Glutamatergic neuron (in vitro differentiated cells): ENCODE results near the gene NR3C2. TPM values are rescaled to one million over a fixed set of nuclear protein-coding genes. Genes with fewer than 3 reads are reported as not detected.
A peak's percentile ranks its signal among the peaks of the same experiment; 100 is the strongest.

Source experiments
- DNase-seq: peaks from one replicate; pipeline ENCODE4 v3.0.0; 2022
- H3K27ac Mint-ChIP-seq: one replicate; pipeline ENCODE4 v1.8.0; 2020; ENCODE audit warnings: mild to moderate bottlenecking, mixed read lengths, inconsistent platforms; ENCODE audit not compliant: unreplicated experiment
- H3K27me3 Mint-ChIP-seq: one replicate; pipeline ENCODE4 v1.8.0; 2020; ENCODE audit warnings: mild to moderate bottlenecking, moderate library complexity, mixed read lengths, inconsistent platforms; ENCODE audit not compliant: unreplicated experiment
- H3K36me3 Mint-ChIP-seq: one replicate; pipeline ENCODE4 v1.8.0; 2020; ENCODE audit warnings: mild to moderate bottlenecking, mixed read lengths, inconsistent platforms; ENCODE audit not compliant: unreplicated experiment
- H3K4me1 Mint-ChIP-seq: one replicate; pipeline ENCODE4 v1.8.0; 2020; ENCODE audit warnings: mild to moderate bottlenecking, low read depth, mixed read lengths, inconsistent platforms; ENCODE audit not compliant: unreplicated experiment
- H3K4me3 Mint-ChIP-seq: one replicate; pipeline ENCODE4 v1.8.0; 2020; ENCODE audit warnings: mild to moderate bottlenecking, mixed read lengths, inconsistent platforms; ENCODE audit not compliant: unreplicated experiment
- H3K9me3 Mint-ChIP-seq: one replicate; pipeline ENCODE4 v1.8.0; 2020; ENCODE audit warnings: mild to moderate bottlenecking, moderate library complexity, mixed read lengths, inconsistent platforms; ENCODE audit not compliant: unreplicated experiment
- total RNA-seq: library from RNA; stranded (reverse); fragmentation: NEBNext Ultra II Directional; extraction: Animal tissue kit (Norgen Biotek cat#: 25700); gene quantifications from one replicate; pipeline ENCODE4 v1.2.1, GENCODE V29; 2021; ENCODE audit not compliant: unreplicated experiment
- TF ChIP-seq, protein P1 (sequence below): fragments of 200-600 bp; sonication (generic); IDR thresholded peaks from one replicate; pipeline ENCODE4 v1.5.0; 2021; ENCODE audit not compliant: partially characterized antibody, unreplicated experiment

The NR3C2 gene
- total RNA-seq, 1 donor from 2014 or later = 0.29 TPM

DNA sequence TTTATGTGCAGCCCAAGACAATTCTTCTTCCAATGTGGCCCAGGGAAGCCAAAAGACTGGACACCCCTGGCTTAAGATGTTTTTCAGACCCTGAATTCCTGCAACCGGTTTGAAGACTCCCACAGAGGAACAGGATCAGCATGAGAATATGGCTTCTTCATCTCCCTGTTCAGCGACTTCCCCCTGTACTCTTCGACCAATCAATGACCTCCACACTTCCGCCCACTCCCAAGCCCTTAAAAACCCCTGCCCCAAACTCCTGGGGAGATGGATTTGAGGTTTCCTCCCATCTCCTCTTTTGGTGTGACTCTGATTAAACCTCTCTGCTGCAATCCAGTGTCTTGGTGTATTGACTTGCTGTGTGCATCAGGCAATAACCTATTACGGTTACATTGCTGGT is 344.4 kb downstream of the NR3C2 start:
- Mint-ChIP-seq H3K4me3 (no peak overlapping the region), H3K36me3 (no peaks in the 10 kb centered on the region)

DNA sequence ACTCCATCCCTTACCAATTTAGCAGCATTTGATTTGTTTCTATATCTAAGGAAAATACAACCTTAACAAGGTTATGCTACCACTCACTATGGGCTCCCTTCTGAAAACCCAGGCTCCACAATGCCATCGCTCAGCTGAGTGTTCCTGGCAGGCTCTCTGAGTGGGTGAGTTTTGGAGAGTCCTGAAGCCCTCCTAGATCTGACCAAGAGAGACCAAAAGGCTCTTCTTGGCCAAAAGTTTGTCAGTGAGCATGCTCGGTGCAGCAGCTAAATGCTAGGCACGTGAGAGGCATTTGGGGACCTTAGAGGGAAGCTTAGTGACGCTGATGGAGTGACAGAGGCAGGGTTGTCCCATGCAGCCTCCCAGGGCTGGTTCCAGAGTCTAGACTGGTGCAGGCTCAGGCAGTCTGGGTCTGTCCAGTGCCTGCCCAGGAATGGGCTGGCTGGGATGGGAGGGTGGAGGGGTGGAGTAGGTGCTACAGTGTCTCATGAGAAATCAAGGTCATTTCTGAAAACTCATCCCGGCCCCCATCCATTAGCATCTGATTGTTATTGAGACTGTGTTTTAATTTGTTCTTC is 346.8 kb downstream of the NR3C2 start:
- H3K9me3 Mint-ChIP-seq = no peaks in the 10 kb centered on the region
- no peaks in the 10 kb centered on the region for H3K36me3 Mint-ChIP-seq

More for the DNA sequence above, 344.4 kb downstream of the NR3C2 start:
- H3K4me1 Mint-ChIP-seq = no peaks in the 10 kb centered on the region
- no peak for DNase-seq
- no peak overlapping the region for H3K27ac Mint-ChIP-seq
- peaks cover 2% of the 10 kb centered on the region for H3K27me3 Mint-ChIP-seq
- H3K9me3 Mint-ChIP-seq = no peaks in the 10 kb centered on the region
- TF ChIP-seq, protein P1, sequence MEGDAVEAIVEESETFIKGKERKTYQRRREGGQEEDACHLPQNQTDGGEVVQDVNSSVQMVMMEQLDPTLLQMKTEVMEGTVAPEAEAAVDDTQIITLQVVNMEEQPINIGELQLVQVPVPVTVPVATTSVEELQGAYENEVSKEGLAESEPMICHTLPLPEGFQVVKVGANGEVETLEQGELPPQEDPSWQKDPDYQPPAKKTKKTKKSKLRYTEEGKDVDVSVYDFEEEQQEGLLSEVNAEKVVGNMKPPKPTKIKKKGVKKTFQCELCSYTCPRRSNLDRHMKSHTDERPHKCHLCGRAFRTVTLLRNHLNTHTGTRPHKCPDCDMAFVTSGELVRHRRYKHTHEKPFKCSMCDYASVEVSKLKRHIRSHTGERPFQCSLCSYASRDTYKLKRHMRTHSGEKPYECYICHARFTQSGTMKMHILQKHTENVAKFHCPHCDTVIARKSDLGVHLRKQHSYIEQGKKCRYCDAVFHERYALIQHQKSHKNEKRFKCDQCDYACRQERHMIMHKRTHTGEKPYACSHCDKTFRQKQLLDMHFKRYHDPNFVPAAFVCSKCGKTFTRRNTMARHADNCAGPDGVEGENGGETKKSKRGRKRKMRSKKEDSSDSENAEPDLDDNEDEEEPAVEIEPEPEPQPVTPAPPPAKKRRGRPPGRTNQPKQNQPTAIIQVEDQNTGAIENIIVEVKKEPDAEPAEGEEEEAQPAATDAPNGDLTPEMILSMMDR = no peak

DNA sequence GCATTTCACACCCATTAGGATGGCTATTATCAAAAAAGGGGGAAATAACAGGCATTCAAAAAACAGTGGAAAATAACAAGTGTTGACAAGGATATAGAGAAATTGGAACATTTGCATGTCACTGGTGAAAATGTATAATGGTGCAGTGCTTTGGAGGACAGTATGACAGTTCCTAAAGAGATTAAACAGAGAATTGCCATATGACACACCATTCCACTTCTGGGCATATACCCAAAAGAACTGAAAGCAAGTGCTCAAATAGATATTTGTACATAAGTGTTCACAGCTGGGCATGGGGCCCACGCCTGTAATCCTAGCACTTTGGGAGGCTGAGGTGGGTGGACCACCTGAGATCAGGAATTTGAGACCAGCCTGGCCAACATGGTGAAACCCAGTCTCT is 348.1 kb downstream of the NR3C2 start:
- no peaks in the 10 kb centered on the region for H3K4me1 Mint-ChIP-seq
- no peaks in the 10 kb centered on the region for H3K27me3 Mint-ChIP-seq
- TF ChIP-seq, protein P1 = no peak
- H3K27ac Mint-ChIP-seq = no peak overlapping the region
- H3K4me3 Mint-ChIP-seq = no peak overlapping the region
- no peak for DNase-seq
- no peaks in the 10 kb centered on the region for H3K36me3 Mint-ChIP-seq
- H3K9me3 Mint-ChIP-seq = no peaks in the 10 kb centered on the region

More for the DNA sequence above, 346.8 kb downstream of the NR3C2 start:
- no peaks in the 10 kb centered on the region for H3K4me1 Mint-ChIP-seq
- DNase-seq = no peak
- no peak overlapping the region for H3K4me3 Mint-ChIP-seq
- no peaks in the 10 kb centered on the region for H3K27me3 Mint-ChIP-seq
- TF ChIP-seq, protein P1 = no peak
- H3K27ac Mint-ChIP-seq = no peak overlapping the region

DNA sequence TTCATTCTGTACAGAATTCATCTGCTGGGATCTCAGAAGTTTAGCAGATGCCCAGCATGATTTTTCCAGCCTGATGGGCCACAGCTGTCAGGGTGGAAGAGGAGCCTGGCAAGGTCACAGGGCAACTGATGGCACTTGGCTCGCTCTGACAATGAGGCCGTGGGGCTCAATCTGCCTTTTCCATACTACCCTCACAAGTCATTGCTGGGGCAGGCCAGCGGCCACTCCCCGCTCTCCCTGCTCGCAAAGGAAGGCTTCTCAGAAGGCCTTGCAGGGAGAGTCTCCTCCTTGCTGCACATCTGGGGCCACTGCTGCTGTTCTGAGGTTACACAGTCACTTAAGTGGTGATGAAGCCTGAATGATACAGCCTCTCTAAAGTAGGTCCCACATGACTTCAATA is 349.1 kb downstream of the NR3C2 start:
- H3K4me3 Mint-ChIP-seq = no peak overlapping the region
- H3K36me3 Mint-ChIP-seq = no peaks in the 10 kb centered on the region
- no peak for DNase-seq
- TF ChIP-seq, protein P1 = no peak
- H3K27me3 Mint-ChIP-seq = no peaks in the 10 kb centered on the region
- no peaks in the 10 kb centered on the region for H3K9me3 Mint-ChIP-seq
- H3K4me1 Mint-ChIP-seq = no peaks in the 10 kb centered on the region
- no peak overlapping the region for H3K27ac Mint-ChIP-seq

DNA sequence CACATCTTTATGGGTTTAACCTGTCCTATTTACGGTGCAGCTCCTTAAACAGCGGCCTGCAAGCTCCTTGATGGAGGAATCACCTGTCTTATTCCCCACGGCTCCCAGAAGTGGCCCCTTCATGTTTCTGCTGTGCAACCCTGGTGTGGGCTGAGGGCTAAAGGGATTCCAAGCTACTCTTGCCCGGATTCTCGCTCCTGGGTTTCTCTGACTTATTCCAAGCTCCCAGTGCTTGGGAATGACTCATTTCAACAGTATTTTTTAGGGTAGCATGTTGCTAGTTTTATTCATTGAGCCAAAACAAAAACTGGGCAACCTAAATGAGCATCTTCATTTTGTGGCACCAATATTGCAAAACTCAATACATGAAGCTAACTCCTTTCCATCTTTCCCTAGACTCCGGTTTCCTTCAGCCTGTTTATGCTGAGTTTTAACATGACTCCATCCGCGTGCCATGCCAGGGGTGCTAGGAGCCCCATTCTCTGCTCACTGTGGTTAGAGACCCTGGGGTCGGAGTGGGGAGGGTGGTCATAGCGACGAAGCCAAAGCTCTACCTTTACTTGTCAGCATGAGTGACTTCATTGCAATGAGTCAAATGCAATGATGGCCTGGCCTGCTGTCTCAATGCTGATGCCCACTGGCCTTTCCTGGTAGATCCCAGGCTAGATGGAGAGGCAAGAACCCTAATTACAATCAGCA is 349.7 kb downstream of the NR3C2 start:
- H3K36me3 Mint-ChIP-seq = no peaks in the 10 kb centered on the region
- H3K27me3 Mint-ChIP-seq = no peaks in the 10 kb centered on the region
- TF ChIP-seq, protein P1 = no peak
- H3K4me3 Mint-ChIP-seq = no peak overlapping the region
- peak overlapping the region; percentile 40 for H3K27ac Mint-ChIP-seq
- H3K4me1 Mint-ChIP-seq = no peaks in the 10 kb centered on the region
- H3K9me3 Mint-ChIP-seq = no peaks in the 10 kb centered on the region
- no peak for DNase-seq
